Adrenal gland (tissue), 12 donors: ENCODE results near the gene AXL. TPM values are rescaled to one million over a fixed set of nuclear protein-coding genes. Genes with fewer than 3 reads are reported as not detected.
"Not testable (repeated sequence)": the region's sequence is repeated elsewhere in the genome, so short reads cannot be mapped to it uniquely, and the experiment has no call there.

ENCODE experiments used
- DNase-seq, 7 donors: peaks; one replicate each; pipeline ENCODE4 v3.0.0-alpha.2; 2019 to 2020
- H3K27ac ChIP-seq, 5 donors: fragments of 200-600 bp; sonication (generic) in 4 of 5; 1 replicate in 3 of 5; 2 replicates in 2 of 5; pipeline versions ENCODE4 v1.5.1 to v1.8.0; 2016 to 2020; ENCODE audit warnings: mild to moderate bottlenecking in 1 of 5
- H3K27me3 ChIP-seq: fragments of 200-600 bp; 2 replicates; pipeline ENCODE4 v1.8.0; 2021
- H3K36me3 ChIP-seq, 2 donors: fragments of 200-600 bp; replicated peaks in 1 of 2; 1 replicate in 1 of 2; 2 replicates in 1 of 2; pipeline versions ENCODE4 v1.5.1 to v1.8.0; 2018 to 2022
- H3K4me1 ChIP-seq, 2 donors: fragments of 200-600 bp; replicated peaks in 1 of 2; 1 replicate in 1 of 2; 2 replicates in 1 of 2; pipeline versions ENCODE4 v1.5.1 to v1.8.0; 2018 to 2021
- H3K4me3 ChIP-seq, 4 donors: fragments of 200-600 bp; sonication (generic) in 3 of 4; one replicate each; pipeline ENCODE4 v1.5.1; 2016 to 2018
- H3K9me3 ChIP-seq, 3 donors: fragments of 200-600 bp; sonication (generic) in 1 of 3; replicated peaks in 1 of 3; 1 replicate in 2 of 3; 2 replicates in 1 of 3; pipeline versions ENCODE4 v1.5.1 to v1.8.0; 2016 to 2021
- POLR2A ChIP-seq, 2 donors: fragments of 450-650 bp; IDR thresholded peaks; one replicate each; pipeline ENCODE4 v1.6.1; 2017; ENCODE audit warnings: antibody characterized with exemption in 2 of 2, mild to moderate bottlenecking in 2 of 2, moderate library complexity in 1 of 2
- WGBS, 4 donors: extraction: QIAGEN DNeasy Blood & Tissue Kit in 2 of 4; methylation state at CpG; one replicate each; pipeline versions ENCODE4 v1.1.5 to v1.1.7; 2013 to 2017; 5-methylcytosine and 5-hydroxymethylcytosine counted together
- intact Hi-C, 2 donors: fragments of 100-400 bp; cut with DNase I; formaldehyde crosslinking; loops; one replicate each; pipeline versions ENCODE4 v1.14.1 to v1.15.0; 2022 to 2023
- polyA plus RNA-seq, 3 donors: library from polyadenylated mRNA; stranded (reverse); fragments of 200-250 nt in 2 of 3; fragments of 350-450 nt in 1 of 3; fragmentation: Illumina TruSeq in 1 of 3; extraction: RNeasy Lipid Tissue Mini Kit (QIAGEN cat#74804) in 1 of 3; gene quantifications; one replicate each; pipeline ENCODE4 v1.2.3, GENCODE V29; 2013 to 2014
- total RNA-seq, 9 donors: library from RNA; depleted of rRNA in 4 of 9; stranded (reverse); fragments of >200 nt in 4 of 9; fragments of 120-200 nt in 1 of 9; fragmentation: NEBNext Ultra II Directional in 1 of 9; extraction: Animal tissue kit (Norgen Biotek cat#: 25700) in 1 of 9; gene quantifications; one replicate each; pipeline versions ENCODE4 v1.1.0 to v1.2.4, GENCODE V29; 2013 to 2023
- TF ChIP-seq, protein P1 (sequence below), 6 experiments: fragments of 450-650 bp in 4 of 6; fragments of 200-600 bp in 2 of 6; sonication (generic) in 1 of 6; IDR thresholded peaks; 1 replicate in 5 of 6; 2 replicates in 1 of 6; pipeline versions ENCODE4 v1.5.1 to v1.8.0; 2016 to 2021; ENCODE audit warnings: antibody characterized with exemption in 6 of 6, mild to moderate bottlenecking in 2 of 6, moderate library complexity in 1 of 6
- donor health status: healthy with polysubstance abuse.
- donor health status: Bipolar disorder and iron deficiency.
- donor health status: DM: yes; HTN: yes; CAD: no.
- donor health status: DM: no; HTN: no; CAD: no.
- donor health status: DM: no; HTN: no; CAD: no.
- donor health status: DM: yes; HTN: yes; CAD: no.

The AXL gene
- total and polyA plus RNA-seq, 12 donors: 12.0 to 105 (median 50.0) TPM

DNA sequence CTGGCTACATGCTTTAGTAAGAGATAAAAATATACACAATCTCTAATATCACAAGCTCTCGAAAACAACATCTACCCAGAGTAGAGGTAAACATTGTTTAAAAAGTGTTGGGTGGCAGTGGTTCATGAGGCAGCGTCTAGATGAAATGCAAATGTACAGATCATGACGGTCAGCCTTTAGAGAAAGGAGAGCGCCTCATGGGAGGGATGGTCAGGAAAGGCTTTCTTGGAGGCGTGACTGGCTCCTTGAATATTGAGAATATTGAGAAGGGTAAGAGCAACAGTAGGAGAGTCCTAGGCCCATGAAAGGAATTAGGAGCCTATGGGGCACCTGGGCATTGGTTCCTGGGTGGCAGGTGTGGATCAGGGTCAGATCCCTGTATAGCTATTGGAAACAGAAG, 55.8 kb downstream of the AXL start:
- Histone ChIP-seq H3K27me3 (no peaks in the 10 kb centered on the region), H3K36me3 (peaks cover 0 to 100% of the 10 kb centered on the region in 2 donors), H3K4me1 (peaks cover 0 to 4% of the 10 kb centered on the region in 2 donors), H3K27ac (no peak overlapping the region), H3K9me3 (no peaks in the 10 kb centered on the region), H3K4me3 (no peak overlapping the region)
- no peak for DNase-seq
- 88 to 93% (median 92%) methylated on average over 5 of the region's 5 CpGs for WGBS, 4 donors
- intact Hi-C loops: no loop called here
- TF ChIP-seq, protein P1, sequence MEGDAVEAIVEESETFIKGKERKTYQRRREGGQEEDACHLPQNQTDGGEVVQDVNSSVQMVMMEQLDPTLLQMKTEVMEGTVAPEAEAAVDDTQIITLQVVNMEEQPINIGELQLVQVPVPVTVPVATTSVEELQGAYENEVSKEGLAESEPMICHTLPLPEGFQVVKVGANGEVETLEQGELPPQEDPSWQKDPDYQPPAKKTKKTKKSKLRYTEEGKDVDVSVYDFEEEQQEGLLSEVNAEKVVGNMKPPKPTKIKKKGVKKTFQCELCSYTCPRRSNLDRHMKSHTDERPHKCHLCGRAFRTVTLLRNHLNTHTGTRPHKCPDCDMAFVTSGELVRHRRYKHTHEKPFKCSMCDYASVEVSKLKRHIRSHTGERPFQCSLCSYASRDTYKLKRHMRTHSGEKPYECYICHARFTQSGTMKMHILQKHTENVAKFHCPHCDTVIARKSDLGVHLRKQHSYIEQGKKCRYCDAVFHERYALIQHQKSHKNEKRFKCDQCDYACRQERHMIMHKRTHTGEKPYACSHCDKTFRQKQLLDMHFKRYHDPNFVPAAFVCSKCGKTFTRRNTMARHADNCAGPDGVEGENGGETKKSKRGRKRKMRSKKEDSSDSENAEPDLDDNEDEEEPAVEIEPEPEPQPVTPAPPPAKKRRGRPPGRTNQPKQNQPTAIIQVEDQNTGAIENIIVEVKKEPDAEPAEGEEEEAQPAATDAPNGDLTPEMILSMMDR (IDR thresholded peaks at IDR 0.05): no peak
- TF ChIP-seq POLR2A (IDR thresholded peaks at IDR 0.05): no peak

DNA sequence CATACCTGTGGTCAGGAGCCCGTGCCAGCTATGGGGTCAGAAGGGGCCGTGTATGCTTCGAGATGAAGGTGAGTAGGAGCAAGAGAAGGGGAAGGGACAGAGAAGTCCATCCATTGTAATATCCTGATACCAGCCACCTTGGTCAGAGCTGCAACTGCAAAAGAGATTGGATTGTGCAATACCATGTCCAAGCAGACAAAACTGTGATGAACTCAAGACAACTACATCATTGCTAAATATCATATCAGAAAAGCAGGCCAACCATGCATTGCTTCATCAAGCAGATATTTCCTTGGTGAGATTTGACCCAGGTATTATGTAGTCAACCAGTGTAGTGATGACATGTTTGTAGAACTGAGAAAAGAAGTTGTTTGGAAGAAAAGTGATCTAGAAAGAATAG, 57.2 kb downstream of the AXL start:
- intact Hi-C loops: no loop called here
- Histone ChIP-seq H3K27ac (no peak overlapping the region), H3K27me3 (no peaks in the 10 kb centered on the region), H3K4me3 (no peak overlapping the region), H3K9me3 (no peaks in the 10 kb centered on the region), H3K4me1 (no peaks in the 10 kb centered on the region), H3K36me3 (peaks cover 0 to 100% of the 10 kb centered on the region in 2 donors)
- 69 to 80% (median 74%) methylated on average over 3 of the region's 3 CpGs for WGBS, 4 donors
- DNase-seq: peak in 1 of 7 donors; percentile 15
- TF ChIP-seq, protein P1 (IDR thresholded peaks at IDR 0.05): no peak
- no peak for TF ChIP-seq POLR2A (IDR thresholded peaks at IDR 0.05)

DNA sequence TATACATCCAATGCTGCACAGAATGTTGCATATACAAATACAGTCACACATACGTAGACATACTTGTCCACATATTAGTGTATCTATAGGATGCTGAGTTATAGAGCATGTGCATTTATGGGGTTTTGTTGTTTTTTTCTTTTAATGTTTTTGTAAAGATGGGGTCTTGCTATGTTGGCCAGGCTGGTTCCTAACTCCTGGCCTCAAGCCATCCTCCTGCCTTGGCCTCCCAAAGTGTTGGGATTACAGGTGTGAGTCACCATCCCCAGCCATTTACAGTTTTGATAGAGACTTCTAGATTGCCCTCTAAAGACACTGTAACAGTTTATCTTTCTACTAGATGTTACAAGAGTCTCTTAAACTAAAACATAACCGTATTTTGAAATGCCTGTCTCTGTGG, 59.5 kb downstream of the AXL start:
- no peak overlapping the region for H3K27ac ChIP-seq
- peaks cover 0 to 97% of the 10 kb centered on the region in 2 donors for H3K36me3 ChIP-seq
- no peaks in the 10 kb centered on the region for H3K9me3 ChIP-seq
- TF ChIP-seq POLR2A (IDR thresholded peaks at IDR 0.05): no peak
- TF ChIP-seq, protein P1 (IDR thresholded peaks at IDR 0.05): no peak
- H3K27me3 ChIP-seq: no peaks in the 10 kb centered on the region
- no peaks in the 10 kb centered on the region for H3K4me1 ChIP-seq
- WGBS, 4 donors: 88 to 95% (median 91%) methylated on average over 2 of the region's 2 CpGs
- no peak overlapping the region for H3K4me3 ChIP-seq
- intact Hi-C loops: no loop called here
- no peak for DNase-seq

DNA sequence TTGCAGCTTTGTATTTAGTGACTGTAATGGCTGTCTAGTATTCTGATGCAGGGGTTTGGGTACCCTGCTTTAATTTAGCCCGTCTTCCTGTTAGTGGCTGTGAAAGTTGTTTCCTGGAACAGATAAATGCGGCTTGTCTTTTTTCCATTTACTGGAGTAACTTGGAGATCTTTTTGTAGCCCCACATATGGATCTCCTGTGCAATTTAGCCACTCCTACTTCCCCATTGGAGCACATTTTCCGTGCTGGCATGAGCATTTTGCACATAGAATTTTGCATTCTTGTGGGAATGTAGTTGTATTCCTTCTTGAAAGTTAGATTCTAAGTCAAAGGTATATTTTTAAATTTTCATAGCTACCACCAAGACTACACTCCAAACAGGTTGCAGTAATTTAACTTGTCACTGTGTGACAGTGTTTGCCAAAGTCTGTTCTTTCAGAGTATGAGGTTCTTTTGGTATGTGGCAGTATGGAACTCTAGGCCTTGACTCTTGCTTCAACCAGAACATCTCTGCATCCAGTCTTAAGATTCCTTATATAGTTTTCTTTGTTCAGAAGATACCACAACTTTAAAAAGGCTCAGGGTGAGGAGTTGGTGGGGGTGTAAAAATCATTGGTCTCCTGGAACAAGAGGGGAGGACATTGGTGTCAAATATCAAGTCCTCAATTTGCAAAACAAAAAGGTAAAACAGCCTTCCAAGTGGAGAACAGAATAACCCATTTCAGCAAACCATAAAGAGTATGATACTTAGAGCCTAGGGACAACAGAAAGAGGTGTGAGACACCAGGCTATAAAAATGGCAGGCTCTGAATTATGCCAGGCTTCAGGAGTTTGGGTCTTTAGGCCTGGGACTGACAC, 69.9 kb downstream of the AXL start:
- H3K27me3 ChIP-seq: no peaks in the 10 kb centered on the region
- WGBS, 4 donors: 79 to 88% (median 85%) methylated on average over 3 of the region's 3 CpGs
- H3K27ac ChIP-seq: no peak overlapping the region
- H3K36me3 ChIP-seq: peaks cover 0 to 97% of the 10 kb centered on the region in 2 donors
- intact Hi-C loops: no loop called here
- no peak for TF ChIP-seq POLR2A (IDR thresholded peaks at IDR 0.05)
- TF ChIP-seq, protein P1 (IDR thresholded peaks at IDR 0.05): no peak
- H3K9me3 ChIP-seq: no peaks in the 10 kb centered on the region
- no peak overlapping the region for H3K4me3 ChIP-seq
- H3K4me1 ChIP-seq: no peaks in the 10 kb centered on the region
- DNase-seq: no peak

GRCh38 chr19:41289814-41290213, 70.8 kb downstream of the AXL start:
- intact Hi-C loops: not testable (repeated sequence)

More at GRCh38 chr19:41289814-41290213, 70.8 kb downstream of the AXL start:
- not testable (repeated sequence) for H3K27ac ChIP-seq, H3K4me3 ChIP-seq, H3K4me1 ChIP-seq, DNase-seq, H3K27me3 ChIP-seq, H3K9me3 ChIP-seq
- 92 to 95% (median 93%) methylated on average over 8 of the region's 8 CpGs for WGBS, 4 donors
- peaks cover 0 to 97% of the 10 kb centered on the region in 2 donors for H3K36me3 ChIP-seq
